OCI-LY1 (cell line): ENCODE measurements around the gene SMIM10.

Experiments
- H2AFZ ChIP-seq: fragments of 200-600 bp; sonication (generic), shearing (Covaris generic); 2 replicates; pipeline ENCODE4 v1.6.0; 2014; ENCODE audit warnings: antibody characterized with exemption, mild to moderate bottlenecking, low read length
- H3F3A ChIP-seq: fragments of 200-600 bp; sonication (generic), shearing (Covaris generic); 2 replicates; pipeline ENCODE4 v1.6.0; 2014; ENCODE audit warnings: mild to moderate bottlenecking, antibody characterized with exemption, low read length, moderate library complexity; ENCODE audit not compliant: insufficient read depth
- H3K27ac ChIP-seq: fragments of 200-600 bp; sonication (generic); 2 replicates; pipeline ENCODE4 v1.5.1; 2014; ENCODE audit warnings: low read length, mixed run types, mild to moderate bottlenecking, low read depth; ENCODE audit not compliant: poor library complexity, severe bottlenecking
- H3K27me3 ChIP-seq: fragments of 200-600 bp; sonication (generic); 2 replicates; pipeline ENCODE4 v1.6.0; 2014; ENCODE audit warnings: antibody characterized with exemption, mild to moderate bottlenecking, low read length, moderate library complexity; ENCODE audit not compliant: insufficient read depth
- H3K36me3 ChIP-seq: fragments of 200-600 bp; sonication (generic); 2 replicates; pipeline ENCODE4 v1.6.1; 2014; ENCODE audit warnings: mild to moderate bottlenecking, antibody characterized with exemption, low read length, moderate library complexity, mixed read lengths; ENCODE audit not compliant: insufficient read depth
- H3K4me1 ChIP-seq: fragments of 200-600 bp; sonication (generic); 2 replicates; pipeline ENCODE4 v1.5.1; 2014; ENCODE audit warnings: mild to moderate bottlenecking, low read length, moderate library complexity; ENCODE audit not compliant: insufficient read depth, severe bottlenecking
- H3K4me2 ChIP-seq: fragments of 200-600 bp; sonication (generic), shearing (Covaris generic); 2 replicates; pipeline ENCODE4 v1.6.1; 2014; ENCODE audit warnings: low read length
- H3K4me3 ChIP-seq: fragments of 200-600 bp; sonication (generic); 2 replicates; pipeline ENCODE4 v1.5.1; 2014; ENCODE audit warnings: low read length, low read depth, mild to moderate bottlenecking, mixed read lengths; ENCODE audit not compliant: poor library complexity, severe bottlenecking
- H3K79me2 ChIP-seq: fragments of 200-600 bp; shearing (Covaris generic); 2 replicates; pipeline ENCODE4 v1.6.1; 2016; ENCODE audit warnings: mixed run types, low read length, mixed read lengths; ENCODE audit not compliant: insufficient read depth
- H3K9ac ChIP-seq: fragments of 200-600 bp; sonication (generic), shearing (Covaris generic); 2 replicates; pipeline ENCODE4 v1.6.1; 2014; ENCODE audit warnings: mild to moderate bottlenecking, low read length, mixed read lengths
- H3K9me2 ChIP-seq: fragments of 200-600 bp; sonication (generic), shearing (Covaris generic); 2 replicates; pipeline ENCODE4 v1.6.1; 2014; ENCODE audit warnings: low read depth, mild to moderate bottlenecking, low read length, mixed read lengths
- H3K9me3 ChIP-seq: fragments of 200-600 bp; shearing (Covaris generic); 2 replicates; pipeline ENCODE4 v1.6.1; 2014; ENCODE audit warnings: low read length, mixed read lengths
- H4K20me1 ChIP-seq: fragments of 200-600 bp; sonication (generic), shearing (Covaris generic); 2 replicates; pipeline ENCODE4 v1.6.0; 2016; ENCODE audit warnings: mild to moderate bottlenecking, low read length; ENCODE audit not compliant: insufficient read depth
- CTCF ChIP-seq: fragments of 200-600 bp; sonication (generic), shearing (Covaris generic); IDR thresholded peaks from 2 replicates; pipeline ENCODE4 v1.5.1; 2017; ENCODE audit warnings: mild to moderate bottlenecking, antibody characterized with exemption, low read length, moderate library complexity, mixed read lengths
- EZH2 ChIP-seq: fragments of 200-600 bp; sonication (generic), shearing (Covaris generic); IDR thresholded peaks from 2 replicates; pipeline ENCODE4 v1.8.0; 2017; ENCODE audit warnings: borderline replicate concordance, mixed run types, mild to moderate bottlenecking, antibody characterized with exemption, low read length, moderate library complexity, mixed read lengths

The SMIM10 gene

GRCh38 chrX:134990475-134990800 lies 353 bp upstream of the SMIM10 start:
- no peaks in the 10 kb centered on the region for H3K36me3 ChIP-seq
- TF ChIP-seq CTCF (no peak), EZH2 (no peak)
- H4K20me1 ChIP-seq = no peaks in the 10 kb centered on the region
- H3K9ac ChIP-seq = no peak overlapping the region
- H3K79me2 ChIP-seq = no peaks in the 10 kb centered on the region
- H3K4me2 ChIP-seq = peak overlapping the region; percentile 70
- no peaks in the 10 kb centered on the region for H3K9me2 ChIP-seq
- no peaks in the 10 kb centered on the region for H3K27me3 ChIP-seq
- H3F3A ChIP-seq = no peaks in the 10 kb centered on the region
- no peak overlapping the region for H2AFZ ChIP-seq
- H3K27ac ChIP-seq = no peak overlapping the region
- peak overlapping the region; percentile 59 for H3K4me3 ChIP-seq
- no peaks in the 10 kb centered on the region for H3K9me3 ChIP-seq
- peaks cover 12% of the 10 kb centered on the region for H3K4me1 ChIP-seq

GRCh38 chrX:134997646-134998045 lies 6.9 kb downstream of the SMIM10 start:
- H2AFZ ChIP-seq = no peak overlapping the region
- no peak overlapping the region for H3K4me3 ChIP-seq
- no peak overlapping the region for H3K4me2 ChIP-seq
- H3K4me1 ChIP-seq = no peaks in the 10 kb centered on the region
- H3K79me2 ChIP-seq = no peaks in the 10 kb centered on the region
- no peaks in the 10 kb centered on the region for H3K9me2 ChIP-seq
- TF ChIP-seq EZH2 (no peak), CTCF (no peak)
- H3K9ac ChIP-seq = no peak overlapping the region
- H3K36me3 ChIP-seq = no peaks in the 10 kb centered on the region
- H4K20me1 ChIP-seq = no peaks in the 10 kb centered on the region
- no peaks in the 10 kb centered on the region for H3F3A ChIP-seq
- H3K27ac ChIP-seq = no peak overlapping the region
- no peaks in the 10 kb centered on the region for H3K27me3 ChIP-seq
- no peaks in the 10 kb centered on the region for H3K9me3 ChIP-seq

- H3K4me1 ChIP-seq = no peaks in the 10 kb centered on the region
- no peaks in the 10 kb centered on the region for H3K27me3 ChIP-seq
- H3K9me3 ChIP-seq = no peaks in the 10 kb centered on the region
- H3K4me3 ChIP-seq = no peak overlapping the region
- no peaks in the 10 kb centered on the region for H3K9me2 ChIP-seq
- no peak overlapping the region for H3K4me2 ChIP-seq
- H3K9ac ChIP-seq = no peak overlapping the region
- no peak for TF ChIP-seq EZH2
- no peak for TF ChIP-seq CTCF
- H4K20me1 ChIP-seq = no peaks in the 10 kb centered on the region
- H3K27ac ChIP-seq = no peak overlapping the region
- H3K79me2 ChIP-seq = no peaks in the 10 kb centered on the region
- H2AFZ ChIP-seq = no peak overlapping the region
- no peaks in the 10 kb centered on the region for H3K36me3 ChIP-seq
- H3F3A ChIP-seq = no peaks in the 10 kb centered on the region
Observed at GRCh38 chrX:134998246-134998645, 7.5 kb downstream of the SMIM10 start.
